A204.1 (cell line): ENCODE data around the gene ZCCHC3.
"Not testable (repeated sequence)": the region's sequence is repeated elsewhere in the genome, so short reads cannot be mapped to it uniquely, and the experiment has no call there.

ENCODE experiments used
- FAIRE-seq: peaks from 2 replicates; lab custom pipeline; 2012; peaks lifted over from hg19 to GRCh38; lab: Jason Lieb, UNC

Gene ZCCHC3

GRCh38 chr20:297098-297924 lies at the start of gene ZCCHC3:
Gene ZCCHC3, plus strand, starts transcription at chr20:297570. Its CDS starts 17 bp downstream, at chr20:297587.
- FAIRE-seq: peak; percentile 74

GRCh38 chr20:251354-251753 lies 46.0 kb upstream of the ZCCHC3 start:
- FAIRE-seq: no peak

- FAIRE-seq: no peak
Observed at GRCh38 chr20:252801-253200, 44.6 kb upstream of the ZCCHC3 start.

- FAIRE-seq: not testable (repeated sequence)
Observed at GRCh38 chr20:253447-253846, 43.9 kb upstream of the ZCCHC3 start.

GRCh38 chr20:257419-257818 lies 40.0 kb upstream of the ZCCHC3 start, which contains the start of gene DEFB132:
Gene DEFB132, plus strand, starts transcription at chr20:257724. Its CDS starts 55 bp downstream, at chr20:257779.
- FAIRE-seq: no peak

- no peak for FAIRE-seq
Observed at GRCh38 chr20:258269-258858, 39.0 kb upstream of the ZCCHC3 start.

- no peak for FAIRE-seq
Observed at GRCh38 chr20:258963-259362, 38.4 kb upstream of the ZCCHC3 start.

GRCh38 chr20:259981-260380 lies 37.4 kb upstream of the ZCCHC3 start:
- FAIRE-seq: no peak

GRCh38 chr20:263701-264100 lies 33.7 kb upstream of the ZCCHC3 start:
- FAIRE-seq: no peak

- FAIRE-seq: peak; percentile 29
Observed at GRCh38 chr20:266596-267562, 30.5 kb upstream of the ZCCHC3 start.

- FAIRE-seq: no peak
Observed at GRCh38 chr20:270517-270916, 26.9 kb upstream of the ZCCHC3 start.

- no peak for FAIRE-seq
Observed at GRCh38 chr20:271069-271468, 26.3 kb upstream of the ZCCHC3 start.

GRCh38 chr20:271528-271927 lies 25.8 kb upstream of the ZCCHC3 start:
- no peak for FAIRE-seq

GRCh38 chr20:272718-273117 lies 24.7 kb upstream of the ZCCHC3 start:
- no peak for FAIRE-seq

GRCh38 chr20:273884-274283 lies 23.5 kb upstream of the ZCCHC3 start:
- no peak for FAIRE-seq

- FAIRE-seq: no peak
Observed at GRCh38 chr20:275791-276190, 21.6 kb upstream of the ZCCHC3 start.

- no peak for FAIRE-seq
Observed at GRCh38 chr20:276620-277495, 20.5 kb upstream of the ZCCHC3 start.

GRCh38 chr20:277496-277781 lies 19.9 kb upstream of the ZCCHC3 start:
- FAIRE-seq: no peak

- FAIRE-seq: no peak
Observed at GRCh38 chr20:278181-278580, 19.2 kb upstream of the ZCCHC3 start.

GRCh38 chr20:278607-279571 lies 18.5 kb upstream of the ZCCHC3 start:
- no peak for FAIRE-seq

- no peak for FAIRE-seq
Observed at GRCh38 chr20:284172-284571, 13.2 kb upstream of the ZCCHC3 start.
